Thyroid gland (tissue), 4 donors: ENCODE measurements around the gene RIT2. TPM values are rescaled to one million over a fixed set of nuclear protein-coding genes. Genes with fewer than 3 reads are reported as not detected.

ENCODE experiments used
- DNase-seq, 2 donors: peaks; one replicate each; pipeline ENCODE4 v3.0.0-alpha.2; 2019
- H3K27ac ChIP-seq, 3 donors: fragments of 200-600 bp; sonication (generic); 1 replicate in 2 of 3; 2 replicates in 1 of 3; pipeline ENCODE4 v1.5.1; 2016 to 2019; ENCODE audit warnings: mild to moderate bottlenecking in 1 of 3, moderate library complexity in 1 of 3
- H3K27me3 ChIP-seq: fragments of 200-600 bp; sonication (generic); one replicate; pipeline ENCODE4 v1.5.1; 2019
- H3K36me3 ChIP-seq, 2 donors: fragments of 200-600 bp; sonication (generic); one replicate each; pipeline ENCODE4 v1.5.1; 2016 to 2019
- H3K4me1 ChIP-seq, 2 donors: fragments of 200-600 bp; sonication (generic); one replicate each; pipeline ENCODE4 v1.5.1; 2017 to 2019
- H3K4me3 ChIP-seq, 3 donors: fragments of 200-600 bp; sonication (generic); replicated peaks in 1 of 3; 1 replicate in 2 of 3; 2 replicates in 1 of 3; pipeline ENCODE4 v1.5.1; 2016; ENCODE audit warnings: mild to moderate bottlenecking in 1 of 3
- H3K9me3 ChIP-seq: fragments of 200-600 bp; sonication (generic); one replicate; pipeline ENCODE4 v1.5.1; 2017
- POLR2A ChIP-seq, 2 donors: fragments of 450-650 bp; IDR thresholded peaks; one replicate each; pipeline ENCODE4 v1.6.1; 2017; ENCODE audit warnings: antibody characterized with exemption in 2 of 2, mild to moderate bottlenecking in 2 of 2, moderate library complexity in 1 of 2
- WGBS, 2 donors: methylation state at CpG; one replicate each; pipeline ENCODE4 v1.1.5; 2017; 5-methylcytosine and 5-hydroxymethylcytosine counted together
- intact Hi-C: fragments of 100-400 bp; cut with DNase I; formaldehyde crosslinking; loops from one replicate; pipeline ENCODE4 v1.15.1; 2023
- total RNA-seq, 4 donors: library from RNA; depleted of rRNA; stranded (reverse); fragments of >200 nt; gene quantifications; one replicate each; pipeline ENCODE4 v1.2.3, GENCODE V29; 2016
- TF ChIP-seq, protein P1 (sequence below), 6 experiments: fragments of 200-600 bp in 3 of 6; fragments of 450-650 bp in 3 of 6; sonication (generic) in 3 of 6; IDR thresholded peaks; one replicate each; pipeline ENCODE4 v1.5.1; 2016 to 2019; ENCODE audit warnings: antibody characterized with exemption in 6 of 6, mild to moderate bottlenecking in 2 of 6, inconsistent platforms in 1 of 6, moderate library complexity in 1 of 6

The RIT2 gene
- total RNA-seq, 4 donors from 2014 or later: not detected

DNA sequence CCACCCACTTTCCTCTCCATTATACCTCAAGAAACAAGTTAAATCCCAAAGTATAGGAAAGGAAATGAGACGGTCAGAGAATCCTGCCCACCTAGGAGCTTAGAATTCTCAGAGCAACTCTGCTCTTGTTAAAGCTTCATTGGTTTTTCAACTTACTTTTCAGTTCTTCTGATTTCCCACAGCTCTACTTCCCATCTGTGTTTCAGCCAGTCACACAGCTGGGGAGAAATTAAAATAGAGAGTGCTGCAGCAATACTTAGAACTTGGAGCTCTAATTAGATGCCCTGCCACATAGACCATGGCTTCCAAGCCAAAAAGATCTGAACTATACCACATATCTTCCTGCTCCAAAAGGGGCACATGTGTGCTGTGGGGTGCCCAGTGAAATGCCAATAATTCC, 166.7 kb downstream of the RIT2 start:
- WGBS, 2 donors: 69 to 76% methylated on average over 1 of the region's 1 CpG
- no peak for DNase-seq

DNA sequence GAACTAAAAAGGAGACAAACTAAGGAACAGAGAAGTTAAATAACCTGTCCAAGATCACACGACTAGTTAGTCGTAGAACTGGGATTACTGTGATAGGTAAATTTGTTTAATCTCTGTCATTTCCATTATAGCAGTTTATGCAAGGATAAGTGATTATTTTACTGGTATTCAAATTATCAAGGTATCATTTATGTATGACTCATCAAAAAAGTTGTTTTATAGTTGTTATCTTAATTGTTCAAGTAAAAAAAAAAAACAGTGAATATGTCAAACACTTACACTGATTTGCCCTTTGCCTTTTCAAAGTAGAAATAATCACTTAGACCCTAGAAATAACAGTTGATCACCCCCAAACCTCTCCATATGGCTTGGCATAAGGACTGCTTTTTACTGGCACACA, 173.6 kb downstream of the RIT2 start:
- TF ChIP-seq, protein P1, sequence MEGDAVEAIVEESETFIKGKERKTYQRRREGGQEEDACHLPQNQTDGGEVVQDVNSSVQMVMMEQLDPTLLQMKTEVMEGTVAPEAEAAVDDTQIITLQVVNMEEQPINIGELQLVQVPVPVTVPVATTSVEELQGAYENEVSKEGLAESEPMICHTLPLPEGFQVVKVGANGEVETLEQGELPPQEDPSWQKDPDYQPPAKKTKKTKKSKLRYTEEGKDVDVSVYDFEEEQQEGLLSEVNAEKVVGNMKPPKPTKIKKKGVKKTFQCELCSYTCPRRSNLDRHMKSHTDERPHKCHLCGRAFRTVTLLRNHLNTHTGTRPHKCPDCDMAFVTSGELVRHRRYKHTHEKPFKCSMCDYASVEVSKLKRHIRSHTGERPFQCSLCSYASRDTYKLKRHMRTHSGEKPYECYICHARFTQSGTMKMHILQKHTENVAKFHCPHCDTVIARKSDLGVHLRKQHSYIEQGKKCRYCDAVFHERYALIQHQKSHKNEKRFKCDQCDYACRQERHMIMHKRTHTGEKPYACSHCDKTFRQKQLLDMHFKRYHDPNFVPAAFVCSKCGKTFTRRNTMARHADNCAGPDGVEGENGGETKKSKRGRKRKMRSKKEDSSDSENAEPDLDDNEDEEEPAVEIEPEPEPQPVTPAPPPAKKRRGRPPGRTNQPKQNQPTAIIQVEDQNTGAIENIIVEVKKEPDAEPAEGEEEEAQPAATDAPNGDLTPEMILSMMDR (IDR thresholded peaks at IDR 0.05): no peak
- TF ChIP-seq POLR2A (IDR thresholded peaks at IDR 0.05): no peak
- intact Hi-C loops: no loop called here
- 90 to 92% methylated on average over 2 of the region's 2 CpGs for WGBS, 2 donors

More for the DNA sequence above, 166.7 kb downstream of the RIT2 start:
- Histone ChIP-seq H3K9me3 (no peaks in the 10 kb centered on the region), H3K4me3 (no peak overlapping the region), H3K4me1 (no peaks in the 10 kb centered on the region), H3K27me3 (no peaks in the 10 kb centered on the region), H3K36me3 (no peaks in the 10 kb centered on the region), H3K27ac (no peak overlapping the region)
- TF ChIP-seq, protein P1 (IDR thresholded peaks at IDR 0.05): no peak
- TF ChIP-seq POLR2A (IDR thresholded peaks at IDR 0.05): no peak
- intact Hi-C loops: no loop called here

DNA sequence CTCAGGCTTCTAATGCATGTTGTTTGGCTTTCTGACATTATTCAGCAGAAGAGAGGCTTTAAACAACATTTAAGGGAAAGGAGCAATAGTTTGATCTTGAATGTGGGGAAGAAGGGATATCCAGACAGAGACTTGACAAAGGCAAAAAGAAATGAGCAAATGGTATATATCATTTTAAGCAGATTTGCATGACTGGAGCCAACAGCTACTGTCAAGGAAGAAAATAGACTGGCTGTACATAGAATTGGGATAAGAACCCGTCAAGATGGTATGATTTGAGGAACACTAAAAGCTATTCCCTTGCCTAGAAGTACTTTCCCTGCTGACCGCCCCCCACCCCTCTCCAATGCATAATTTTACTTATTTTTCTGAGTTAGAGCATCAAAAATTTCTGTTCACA, 174.5 kb downstream of the RIT2 start:
- Histone ChIP-seq H3K4me3 (no peak overlapping the region), H3K9me3 (no peaks in the 10 kb centered on the region), H3K27me3 (no peaks in the 10 kb centered on the region), H3K4me1 (no peaks in the 10 kb centered on the region), H3K27ac (no peak overlapping the region), H3K36me3 (no peaks in the 10 kb centered on the region)
- no peak for DNase-seq
- TF ChIP-seq, protein P1 (IDR thresholded peaks at IDR 0.05): no peak
- TF ChIP-seq POLR2A (IDR thresholded peaks at IDR 0.05): no peak
- WGBS, 2 donors: 72 to 91% methylated on average over 2 of the region's 2 CpGs
- intact Hi-C loops: no loop called here

More for the DNA sequence above, 173.6 kb downstream of the RIT2 start:
- Histone ChIP-seq H3K4me3 (no peak overlapping the region), H3K9me3 (no peaks in the 10 kb centered on the region), H3K27me3 (no peaks in the 10 kb centered on the region), H3K4me1 (no peaks in the 10 kb centered on the region), H3K27ac (no peak overlapping the region), H3K36me3 (no peaks in the 10 kb centered on the region)
- DNase-seq: no peak

DNA sequence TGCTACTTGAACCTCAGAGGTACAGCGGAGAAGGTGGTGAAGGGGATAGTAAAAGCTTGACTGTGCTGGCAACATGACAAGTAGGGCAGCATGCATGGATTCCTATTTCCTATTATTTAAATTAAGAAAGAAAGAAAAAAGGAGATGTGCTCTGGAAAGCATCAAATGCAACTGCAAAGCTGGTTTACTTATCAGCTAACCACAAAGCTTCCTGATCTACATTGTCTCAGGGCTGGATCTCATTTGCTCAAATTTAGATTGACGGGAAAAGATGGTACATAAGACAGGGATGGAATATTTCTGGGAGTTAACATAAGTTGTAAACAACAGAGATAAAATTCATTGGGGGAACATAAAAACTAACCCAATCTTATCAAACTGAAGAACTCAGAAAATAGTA, 178.0 kb downstream of the RIT2 start:
- Histone ChIP-seq H3K9me3 (no peaks in the 10 kb centered on the region), H3K36me3 (no peaks in the 10 kb centered on the region), H3K27ac (no peak overlapping the region), H3K27me3 (no peaks in the 10 kb centered on the region), H3K4me3 (no peak overlapping the region), H3K4me1 (no peaks in the 10 kb centered on the region)
- TF ChIP-seq, protein P1 (IDR thresholded peaks at IDR 0.05): no peak
- TF ChIP-seq POLR2A (IDR thresholded peaks at IDR 0.05): no peak
- DNase-seq: no peak
- 82 to 86% methylated on average over 2 of the region's 2 CpGs for WGBS, 2 donors
- intact Hi-C loops: no loop called here

DNA sequence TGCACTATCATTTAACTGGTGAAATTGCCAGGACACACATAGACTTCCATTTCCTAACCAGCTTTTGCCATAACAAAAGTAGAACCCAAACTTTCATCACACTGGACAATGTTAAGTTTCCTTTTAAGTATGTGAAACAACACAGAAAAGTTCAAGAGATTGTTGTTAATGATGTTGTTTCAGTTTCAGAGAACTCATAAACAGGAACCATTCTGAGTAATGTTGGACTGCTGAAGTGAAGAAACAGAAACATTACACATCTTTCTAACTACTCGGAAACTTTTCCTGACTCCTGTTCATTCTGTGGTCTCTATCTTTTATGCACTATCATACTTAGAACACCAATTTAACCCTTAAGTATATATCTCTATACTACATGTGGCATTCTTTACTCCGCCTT, 179.2 kb downstream of the RIT2 start:
- TF ChIP-seq, protein P1 (IDR thresholded peaks at IDR 0.05): no peak
- no peak for TF ChIP-seq POLR2A (IDR thresholded peaks at IDR 0.05)
- H3K27me3 ChIP-seq: no peaks in the 10 kb centered on the region
- H3K4me3 ChIP-seq: no peak overlapping the region
- intact Hi-C loops: no loop called here
- WGBS, 2 donors: 48 to 50% methylated on average over 2 of the region's 2 CpGs
- no peak overlapping the region for H3K27ac ChIP-seq
- H3K36me3 ChIP-seq: no peaks in the 10 kb centered on the region
- DNase-seq: no peak
- no peaks in the 10 kb centered on the region for H3K4me1 ChIP-seq
- no peaks in the 10 kb centered on the region for H3K9me3 ChIP-seq
